GM06990 (cell line): Measurements from ENCODE around the gene MLKL.

Experiments used
- DNase-seq: peaks from one replicate; pipeline ENCODE4 v3.0.0-alpha.2; 2011; ENCODE audit not compliant: insufficient read length; ENCODE audit errors: extremely low read depth
- H3K27me3 ChIP-seq: replicated peaks from 2 replicates; pipeline ENCODE4 v1.6.0; 2011; ENCODE audit warnings: low read length; ENCODE audit not compliant: control insufficient read depth, insufficient read depth
- H3K36me3 ChIP-seq: 2 replicates; pipeline ENCODE4 v1.5.1; 2011; ENCODE audit warnings: low read length; ENCODE audit not compliant: control insufficient read depth, insufficient read depth
- H3K4me3 ChIP-seq: replicated peaks from 2 replicates; pipeline ENCODE4 v1.5.1; 2011; ENCODE audit warnings: low read depth, mild to moderate bottlenecking, control low read depth, low read length
- TF ChIP-seq, protein P1 (sequence below): IDR thresholded peaks from 2 replicates; pipeline ENCODE4 v1.5.1; 2011; ENCODE audit warnings: low read length, control low read depth, mild to moderate bottlenecking, inconsistent platforms; ENCODE audit not compliant: insufficient read depth, poor library complexity, severe bottlenecking

Gene MLKL

DNA sequence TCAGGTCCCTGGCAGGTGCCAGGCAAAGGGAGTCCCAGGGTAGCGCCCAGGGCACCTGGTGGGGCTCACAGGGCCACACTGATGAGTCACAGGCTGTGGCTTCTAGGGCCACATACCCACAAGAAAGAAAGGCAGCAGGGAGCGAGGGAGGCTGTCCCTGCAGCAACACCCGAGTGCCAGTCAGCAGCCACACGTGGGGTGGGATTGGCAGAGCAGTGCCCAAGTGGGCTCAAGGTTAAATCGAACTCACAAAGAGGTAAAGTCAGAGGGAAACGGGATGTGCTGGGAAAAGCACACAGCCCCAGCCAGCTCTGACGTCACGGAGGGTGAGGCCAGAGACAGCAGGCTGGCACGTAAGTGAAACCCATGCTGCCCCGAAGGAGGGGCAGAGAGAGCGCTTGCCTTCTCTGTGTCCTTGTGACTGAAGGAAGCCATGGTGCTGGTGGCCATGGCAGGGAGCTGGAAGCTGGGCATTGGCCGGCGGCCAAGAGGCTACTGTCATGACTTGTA is 40.2 kb upstream of the MLKL start:
- Histone ChIP-seq H3K36me3 (no peaks in the 10 kb centered on the region), H3K4me3 (no peak overlapping the region), H3K27me3 (no peaks in the 10 kb centered on the region)
- DNase-seq = no peak
- TF ChIP-seq, protein P1, sequence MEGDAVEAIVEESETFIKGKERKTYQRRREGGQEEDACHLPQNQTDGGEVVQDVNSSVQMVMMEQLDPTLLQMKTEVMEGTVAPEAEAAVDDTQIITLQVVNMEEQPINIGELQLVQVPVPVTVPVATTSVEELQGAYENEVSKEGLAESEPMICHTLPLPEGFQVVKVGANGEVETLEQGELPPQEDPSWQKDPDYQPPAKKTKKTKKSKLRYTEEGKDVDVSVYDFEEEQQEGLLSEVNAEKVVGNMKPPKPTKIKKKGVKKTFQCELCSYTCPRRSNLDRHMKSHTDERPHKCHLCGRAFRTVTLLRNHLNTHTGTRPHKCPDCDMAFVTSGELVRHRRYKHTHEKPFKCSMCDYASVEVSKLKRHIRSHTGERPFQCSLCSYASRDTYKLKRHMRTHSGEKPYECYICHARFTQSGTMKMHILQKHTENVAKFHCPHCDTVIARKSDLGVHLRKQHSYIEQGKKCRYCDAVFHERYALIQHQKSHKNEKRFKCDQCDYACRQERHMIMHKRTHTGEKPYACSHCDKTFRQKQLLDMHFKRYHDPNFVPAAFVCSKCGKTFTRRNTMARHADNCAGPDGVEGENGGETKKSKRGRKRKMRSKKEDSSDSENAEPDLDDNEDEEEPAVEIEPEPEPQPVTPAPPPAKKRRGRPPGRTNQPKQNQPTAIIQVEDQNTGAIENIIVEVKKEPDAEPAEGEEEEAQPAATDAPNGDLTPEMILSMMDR = no peak

DNA sequence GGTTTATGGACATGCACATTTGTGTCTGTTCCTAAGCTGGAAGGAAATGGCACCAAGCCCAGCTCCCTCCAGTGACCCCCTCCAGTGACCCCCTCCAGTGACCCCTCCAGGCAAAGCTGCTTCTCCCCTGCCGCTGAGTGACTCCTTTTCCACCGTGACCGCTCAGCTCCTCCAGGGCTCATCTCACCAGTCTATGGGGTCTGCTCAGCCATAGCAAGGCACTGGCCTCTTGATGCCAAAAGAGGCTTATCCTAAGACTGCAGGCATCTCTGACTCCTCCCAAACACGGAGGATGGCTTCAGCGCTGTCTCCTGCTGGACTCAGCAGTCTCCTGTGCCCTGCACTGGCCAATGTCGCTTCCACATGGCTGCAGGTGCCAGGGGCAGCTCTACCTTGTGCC is 38.6 kb upstream of the MLKL start:
- H3K4me3 ChIP-seq = no peak overlapping the region
- no peaks in the 10 kb centered on the region for H3K36me3 ChIP-seq
- no peak for DNase-seq
- no peaks in the 10 kb centered on the region for H3K27me3 ChIP-seq
- TF ChIP-seq, protein P1 = no peak

DNA sequence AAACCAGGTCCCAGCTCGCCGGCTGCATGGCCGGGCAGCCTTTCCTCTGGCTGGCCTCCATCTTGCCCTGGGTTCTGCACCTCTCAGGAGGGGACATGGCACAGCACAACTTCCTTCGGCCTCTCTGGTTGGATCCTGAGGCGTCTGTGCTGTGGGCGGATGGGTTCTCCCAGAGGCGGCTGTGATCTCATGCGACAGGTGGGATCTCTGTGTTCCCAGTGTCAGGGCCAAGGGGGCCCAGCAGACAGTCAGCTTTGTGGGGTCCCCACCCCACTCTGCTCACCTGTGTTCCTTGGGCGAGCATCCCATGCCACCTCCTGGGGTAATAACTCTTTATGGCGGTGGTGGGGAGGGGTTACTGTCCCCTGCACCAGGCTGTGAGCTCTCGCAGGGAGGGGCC is 38.2 kb upstream of the MLKL start:
- no peak overlapping the region for H3K4me3 ChIP-seq
- no peaks in the 10 kb centered on the region for H3K36me3 ChIP-seq
- TF ChIP-seq, protein P1 = no peak
- no peaks in the 10 kb centered on the region for H3K27me3 ChIP-seq
- DNase-seq = no peak

DNA sequence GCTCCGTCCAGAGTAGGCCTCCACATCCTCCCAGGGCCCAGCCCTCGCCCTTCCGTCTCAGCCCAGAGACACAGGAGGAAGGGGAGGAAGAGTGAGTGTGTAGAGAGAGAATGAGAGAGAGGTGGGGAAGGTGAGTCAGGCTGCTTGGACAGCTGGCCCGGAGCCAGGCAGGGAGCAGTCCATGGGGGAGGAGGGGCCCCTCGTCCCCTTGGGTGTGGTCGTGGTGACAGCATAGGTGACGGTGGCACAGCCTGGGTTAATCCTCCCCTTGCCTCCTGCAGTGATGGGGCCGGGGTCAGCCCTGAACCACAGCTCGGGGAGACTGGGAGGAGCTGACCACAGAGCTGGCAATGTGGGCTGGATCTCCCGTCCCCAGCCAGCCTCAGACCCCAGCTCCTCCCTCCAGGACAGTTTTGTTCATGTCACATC is 37.5 kb upstream of the MLKL start:
- H3K27me3 ChIP-seq = no peaks in the 10 kb centered on the region
- TF ChIP-seq, protein P1 = no peak
- H3K4me3 ChIP-seq = no peak overlapping the region
- H3K36me3 ChIP-seq = no peaks in the 10 kb centered on the region
- no peak for DNase-seq

DNA sequence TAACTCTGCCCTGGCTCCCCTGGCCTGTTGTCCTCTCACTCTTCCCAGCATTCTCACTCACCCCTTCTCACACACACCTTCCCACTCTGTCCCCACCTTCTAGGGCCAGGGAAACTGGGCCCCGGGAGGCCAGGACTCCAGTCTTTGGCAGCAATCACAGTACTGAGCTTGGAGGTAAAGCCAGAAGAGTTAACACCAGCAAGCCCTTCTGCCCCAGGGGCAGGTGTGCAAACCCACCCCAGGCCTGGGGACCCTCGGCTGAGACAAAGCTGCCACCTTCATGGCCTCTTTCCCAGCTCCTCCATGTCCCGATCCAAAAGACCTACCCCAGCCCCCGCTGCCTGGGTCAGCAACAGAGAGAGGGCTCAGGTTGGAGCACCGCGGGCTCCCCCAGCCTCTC is 36.9 kb upstream of the MLKL start:
- no peak for DNase-seq
- Histone ChIP-seq H3K4me3 (no peak overlapping the region), H3K27me3 (no peaks in the 10 kb centered on the region), H3K36me3 (no peaks in the 10 kb centered on the region)
- TF ChIP-seq, protein P1 = no peak
